NCI-H345 (cell line): ENCODE data around the gene TNFAIP1.
A peak's percentile ranks its signal among the peaks of the same experiment; 100 is the strongest.
"Not testable (repeated sequence)": the region's sequence is repeated elsewhere in the genome, so short reads cannot be mapped to it uniquely, and the experiment has no call there.

Experiments used
- DNase-seq: peaks from one replicate; lab custom pipeline; 2025; lab: John Stamatoyannopoulos, UW

TNFAIP1 gene

GRCh38 chr17:28325211-28325610 lies 10.3 kb upstream of the TNFAIP1 start:
- no peak for DNase-seq

- DNase-seq, result no peak
These were observed 9.4 kb upstream of the TNFAIP1 start for GRCh38 chr17:28326114-28326513.

DNA sequence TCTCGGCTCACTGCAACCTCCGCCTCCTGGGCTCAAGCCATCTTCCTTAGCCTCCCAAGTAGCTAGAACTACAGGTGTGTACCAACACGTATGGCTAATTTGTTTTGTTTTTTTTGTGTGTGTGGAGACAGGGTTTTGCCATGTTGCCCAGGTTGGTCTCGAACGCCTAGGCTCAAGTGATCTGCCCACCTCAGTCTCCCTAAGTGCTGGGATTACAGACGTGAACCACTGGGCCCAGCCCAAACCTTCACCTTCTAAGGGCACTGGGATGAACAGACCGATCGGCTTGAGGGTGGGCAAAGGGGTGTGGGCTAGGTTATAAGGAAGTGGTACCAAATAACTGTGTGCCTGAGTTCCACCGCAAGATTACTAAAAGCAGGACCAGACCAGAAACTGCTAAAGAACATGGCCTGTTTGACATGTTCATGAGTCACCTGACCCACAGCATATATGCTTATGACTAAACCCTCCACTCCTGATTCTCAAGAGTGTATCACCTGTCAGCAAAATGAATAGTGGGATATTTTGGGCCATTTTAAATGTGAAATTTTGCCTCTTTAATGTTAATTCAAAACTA lies 8.4 kb upstream of the TNFAIP1 start:
- no peak for DNase-seq

- DNase-seq, result no peak
These were observed 7.9 kb upstream of the TNFAIP1 start for GRCh38 chr17:28327709-28328108.

DNA sequence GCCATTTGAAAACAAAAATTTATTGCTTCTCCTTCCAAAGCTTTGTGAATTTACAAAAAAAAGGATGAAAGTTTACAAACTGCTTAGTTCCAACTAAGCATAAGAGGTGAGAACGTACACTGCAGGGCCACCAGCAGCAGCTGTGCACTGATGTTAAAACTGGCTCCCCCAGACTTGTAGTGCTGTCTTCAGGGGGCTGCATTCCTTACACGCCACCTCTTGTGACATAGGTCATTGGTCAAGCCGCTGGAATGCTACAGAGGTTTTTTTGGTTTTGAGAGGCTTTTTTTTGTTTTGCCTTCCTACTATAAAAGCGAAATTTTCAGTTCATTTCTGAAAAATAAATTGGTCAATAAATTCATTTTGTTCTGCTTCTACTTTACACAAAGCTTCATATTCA lies 7.2 kb upstream of the TNFAIP1 start:
- DNase-seq, result no peak

DNA sequence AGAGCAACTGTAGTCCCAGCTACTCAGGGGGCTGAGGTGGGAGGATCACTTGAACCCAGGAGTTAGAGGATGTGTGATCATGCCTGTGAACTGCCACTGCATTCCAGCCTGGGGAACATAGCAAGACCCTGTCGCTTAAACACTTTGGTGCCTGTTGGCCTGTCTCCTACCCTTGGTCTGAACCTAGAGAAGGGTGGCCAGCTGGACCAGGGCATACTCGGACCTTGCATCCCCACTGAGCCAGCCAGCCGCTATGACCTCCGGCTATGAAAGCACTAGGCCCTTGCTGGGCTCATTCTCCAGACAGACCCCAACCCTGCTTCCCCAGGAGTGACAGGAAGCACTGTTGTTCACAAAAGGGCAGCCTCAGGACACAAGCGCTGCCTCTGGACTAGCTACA lies 4.9 kb upstream of the TNFAIP1 start:
- no peak for DNase-seq

DNA sequence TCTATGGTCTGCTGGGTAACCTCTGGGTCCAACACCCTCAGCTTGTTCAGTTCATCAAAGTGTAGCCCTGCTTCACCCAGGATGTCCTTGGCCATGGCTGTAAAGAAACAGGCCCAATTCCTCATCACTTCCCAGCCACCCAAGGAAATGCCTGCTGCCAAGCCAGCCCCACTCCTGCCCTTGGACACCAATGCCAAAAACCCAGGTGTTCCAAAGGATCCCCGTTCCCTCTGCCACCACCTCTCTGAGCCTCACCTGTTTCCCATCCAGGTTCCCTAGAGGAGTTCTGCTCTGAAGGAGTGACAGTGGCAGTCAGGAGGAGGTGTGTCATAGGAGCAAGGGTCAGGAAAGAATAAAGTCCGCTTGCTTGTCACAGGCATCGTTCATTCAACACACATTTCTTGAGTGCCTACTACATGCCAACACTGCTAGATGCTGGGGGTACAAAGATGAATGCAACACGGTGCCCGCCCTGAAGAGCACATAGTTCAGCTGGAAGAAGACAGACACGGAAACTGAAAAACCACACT lies 3.6 kb upstream of the TNFAIP1 start:
- no peak for DNase-seq

DNA sequence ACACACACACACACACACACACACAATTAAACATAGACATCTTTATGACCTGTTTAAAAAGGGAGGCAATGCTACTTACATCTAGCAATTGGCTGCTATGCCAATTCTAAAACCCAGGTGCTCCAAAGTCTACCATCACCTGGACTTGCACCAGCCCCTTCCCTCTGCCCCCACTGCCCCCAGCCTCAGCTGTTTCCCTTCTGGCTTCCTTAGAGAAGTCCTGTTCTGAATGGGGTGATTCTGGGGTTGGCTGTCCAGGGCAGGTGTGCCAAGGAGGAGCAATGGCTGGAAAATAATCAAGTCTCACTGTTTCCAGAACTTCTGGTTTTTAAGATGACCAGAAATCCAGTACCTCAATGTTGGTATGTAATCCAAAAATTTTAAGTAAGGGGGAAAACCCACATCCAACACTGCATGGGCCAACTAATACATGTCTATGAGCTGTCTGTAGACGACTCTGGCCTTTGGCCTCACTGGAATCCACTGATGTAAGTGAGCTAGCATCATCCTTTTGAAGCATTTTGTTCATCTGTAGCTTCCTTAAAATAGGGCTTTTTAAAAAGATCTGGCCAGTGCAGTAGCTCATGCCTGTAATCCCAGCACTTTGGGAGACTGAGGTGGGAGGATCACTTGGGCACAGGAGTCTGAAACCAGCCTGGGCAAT lies 2.3 kb upstream of the TNFAIP1 start:
- no peak for DNase-seq

GRCh38 chr17:28334171-28334570 lies 1.4 kb upstream of the TNFAIP1 start:
- DNase-seq, result no peak

- no peak for DNase-seq
These were observed 828 bp upstream of the TNFAIP1 start for GRCh38 chr17:28334666-28335200.

GRCh38 chr17:28335959-28336871 lies 654 bp downstream of the TNFAIP1 start:
- DNase-seq, result peak; percentile 58

- no peak for DNase-seq
These were observed 2.7 kb downstream of the TNFAIP1 start for GRCh38 chr17:28338056-28338768.

DNA sequence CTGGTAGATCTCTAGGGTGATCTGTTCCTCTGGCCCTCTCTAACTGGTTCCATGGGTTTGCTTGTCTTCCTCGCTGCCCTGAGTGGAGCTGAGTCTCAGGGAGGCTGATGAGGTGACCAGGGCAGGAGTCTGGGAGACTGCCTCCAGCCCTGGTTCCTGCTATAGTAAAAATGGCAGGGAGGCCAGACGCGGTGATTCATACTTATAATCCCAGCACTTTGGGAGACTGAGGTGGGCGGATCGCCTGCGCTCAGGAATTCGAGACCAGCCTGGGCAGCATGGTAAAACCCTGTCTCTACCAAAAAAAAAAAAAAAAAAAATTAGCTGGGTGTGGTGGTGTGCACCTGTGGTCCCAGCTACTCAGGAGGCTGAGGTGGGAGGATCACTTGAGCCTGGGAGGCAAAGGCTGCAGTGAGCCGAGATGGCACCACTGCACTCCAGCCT lies 3.2 kb downstream of the TNFAIP1 start:
- DNase-seq, result not testable (repeated sequence)

DNA sequence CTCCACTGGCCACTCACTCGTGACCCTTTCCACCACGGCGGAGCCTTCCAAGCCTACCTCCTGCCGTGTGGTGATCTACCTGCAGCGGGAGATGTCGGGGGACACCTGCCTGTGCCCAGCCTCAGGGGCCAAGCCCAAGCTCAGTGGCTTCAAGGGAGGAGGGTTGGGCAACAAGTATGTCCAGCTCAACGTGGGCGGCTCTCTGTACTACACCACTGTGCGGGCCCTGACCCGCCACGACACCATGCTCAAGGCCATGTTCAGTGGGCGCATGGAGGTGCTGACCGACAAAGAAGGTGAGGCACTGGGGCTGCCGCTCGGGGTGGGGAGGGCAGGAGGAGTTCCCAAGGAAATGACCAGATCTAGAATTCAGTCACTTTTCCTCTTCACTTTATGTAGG lies 3.9 kb downstream of the TNFAIP1 start:
- DNase-seq, result no peak

DNA sequence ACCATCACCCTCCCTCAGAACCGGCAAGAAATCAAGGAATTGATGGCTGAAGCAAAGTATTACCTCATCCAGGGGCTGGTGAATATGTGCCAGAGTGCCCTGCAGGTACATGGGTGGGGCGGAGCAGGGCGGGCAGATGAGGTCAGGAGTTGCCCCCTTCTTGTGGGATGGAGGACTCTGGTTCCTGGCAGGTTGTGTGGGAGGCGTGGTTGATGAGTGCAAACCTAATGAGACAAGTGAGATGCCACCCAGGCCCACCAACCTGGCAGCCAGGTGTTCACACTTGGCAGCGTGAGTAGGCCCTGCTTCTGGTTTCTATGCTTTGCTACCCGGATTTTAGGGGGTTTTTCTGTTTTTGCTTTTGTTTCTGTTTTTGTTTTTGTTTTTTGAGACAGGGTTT lies 4.8 kb downstream of the TNFAIP1 start:
- no peak for DNase-seq

- DNase-seq, result no peak
These were observed 6.0 kb downstream of the TNFAIP1 start for GRCh38 chr17:28341516-28341915.

DNA sequence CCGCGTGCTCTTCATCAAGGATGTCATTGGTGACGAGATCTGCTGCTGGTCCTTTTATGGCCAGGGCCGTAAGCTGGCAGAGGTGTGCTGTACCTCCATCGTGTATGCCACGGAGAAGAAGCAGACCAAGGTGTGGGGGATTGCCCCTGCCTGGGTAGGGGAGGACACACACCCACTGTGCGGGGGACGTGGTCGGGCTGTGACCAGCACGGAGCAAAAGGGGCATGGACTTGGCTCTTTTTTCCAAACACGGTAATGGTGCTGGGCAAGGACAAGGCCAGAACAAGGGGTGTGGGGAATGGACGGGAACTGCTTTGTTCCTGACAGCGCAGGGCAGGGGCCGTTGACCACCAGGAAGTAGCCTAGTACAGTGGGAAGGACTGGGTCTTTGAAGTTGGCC lies 6.8 kb downstream of the TNFAIP1 start:
- no peak for DNase-seq

- DNase-seq, result no peak
These were observed 8.0 kb downstream of the TNFAIP1 start for GRCh38 chr17:28343491-28343932.

DNA sequence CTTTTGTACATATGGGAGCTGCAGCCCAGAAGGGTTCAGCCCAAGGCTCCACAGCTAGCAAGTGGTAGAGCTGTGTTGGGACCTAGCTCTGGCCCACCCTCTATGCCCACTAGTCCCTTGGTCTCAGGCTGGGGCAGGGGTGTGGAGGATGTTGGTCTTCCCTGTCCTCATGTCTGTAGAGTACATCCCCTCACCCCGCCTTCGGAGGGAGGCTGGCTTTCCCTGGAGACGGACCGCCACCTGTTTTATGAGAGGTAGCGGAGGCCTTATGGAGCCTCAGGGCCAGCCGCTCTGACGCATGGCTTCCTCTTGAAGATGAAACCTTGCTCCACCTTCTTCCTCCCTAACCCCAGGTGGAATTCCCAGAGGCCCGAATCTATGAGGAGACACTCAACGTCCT lies 8.4 kb downstream of the TNFAIP1 start:
- DNase-seq, result no peak

DNA sequence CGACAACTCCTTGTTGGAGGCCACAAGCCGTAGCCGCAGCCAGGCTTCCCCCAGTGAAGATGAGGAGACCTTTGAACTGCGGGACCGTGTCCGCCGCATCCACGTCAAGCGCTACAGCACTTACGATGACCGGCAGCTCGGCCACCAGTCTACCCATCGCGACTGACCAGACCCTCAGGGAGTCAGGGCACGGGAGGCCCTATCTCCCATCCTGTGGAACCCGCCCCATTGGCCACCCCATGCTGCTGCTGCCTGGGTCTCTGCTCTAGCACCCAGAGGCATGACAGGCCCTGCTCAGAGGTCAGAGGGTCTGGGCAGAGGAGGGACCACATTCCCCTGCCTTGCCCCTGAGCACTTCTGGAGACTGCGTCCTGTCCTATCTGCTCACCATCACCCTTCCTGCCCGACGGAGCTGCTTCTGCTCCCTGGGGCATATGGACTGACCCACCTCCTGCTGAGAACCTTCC lies 8.9 kb downstream of the TNFAIP1 start:
- DNase-seq, result no peak

- peak; percentile 12 for DNase-seq
These were observed 10.0 kb downstream of the TNFAIP1 start for GRCh38 chr17:28345419-28346198.
